Upper lobe of left lung (tissue), 4 donors: ENCODE data around the gene NKPD1.

Experiments
- CTCF ChIP-seq, 6 experiments: fragments of 450-650 bp in 4 of 6; fragments of 200-600 bp in 2 of 6; sonication (generic) in 2 of 6; IDR thresholded peaks; one replicate each; pipeline ENCODE4 v1.5.1; 2016 to 2019; ENCODE audit warnings: antibody characterized with exemption in 6 of 6
- POLR2A ChIP-seq, 4 donors: fragments of 450-650 bp; IDR thresholded peaks; one replicate each; pipeline ENCODE4 v1.5.1; 2016 to 2017; ENCODE audit warnings: antibody characterized with exemption in 4 of 4, mild to moderate bottlenecking in 2 of 4
- POLR2AphosphoS5 ChIP-seq, 2 donors: sonication (generic); formaldehyde crosslinking; IDR thresholded peaks; one replicate each; pipeline ENCODE4 v1.5.1; 2017; ENCODE audit warnings: antibody characterized with exemption in 2 of 2

GRCh38 chr19:45189971-45190370 lies 29.2 kb upstream of the NKPD1 start:
- TF ChIP-seq CTCF (IDR thresholded peaks at IDR 0.05) (no peak), POLR2AphosphoS5 (IDR thresholded peaks at IDR 0.05) (no peak), POLR2A (IDR thresholded peaks at IDR 0.05) (no peak)
